ENCODE measurements around the gene RPL7A. TPM values are rescaled to one million over a fixed set of nuclear protein-coding genes. Genes with fewer than 3 reads are reported as not detected.

RPL7A gene
- total RNA-seq, 1 donor from 2014 or later: 2,339 TPM

DNA sequence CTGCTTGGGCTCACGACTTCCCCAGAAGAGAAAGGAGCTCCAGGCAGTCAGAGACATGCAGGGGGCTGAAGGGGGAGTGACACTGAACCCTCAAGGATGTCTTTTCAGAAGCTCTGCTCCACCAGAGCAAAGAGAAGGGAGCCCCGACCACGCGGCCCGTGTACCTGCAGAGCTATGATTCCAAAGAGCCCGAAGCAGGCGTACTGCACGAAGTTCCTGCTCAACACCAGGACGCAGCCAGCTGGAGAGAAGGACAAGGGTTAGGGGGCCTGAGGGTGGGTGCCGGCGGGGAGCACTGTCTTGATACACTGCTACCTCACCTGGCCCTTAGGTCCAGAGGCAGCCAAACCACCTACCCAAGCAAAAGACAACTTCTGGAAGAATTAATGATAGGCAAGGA lies 18.4 kb downstream of the RPL7A start:
- no peak for DNase-seq (ENCODE audit: low read depth)
- Histone ChIP-seq H3K27me3 (ENCODE audit: control insufficient read depth, insufficient read depth, low read length) (no peaks in the 10 kb centered on the region), H3K4me3 (ENCODE audit: low read depth, low read length) (no peak overlapping the region), H3K36me3 (ENCODE audit: control insufficient read depth, insufficient read depth, low read length) (peaks cover 2% of the 10 kb centered on the region)
- TF ChIP-seq, protein P1, sequence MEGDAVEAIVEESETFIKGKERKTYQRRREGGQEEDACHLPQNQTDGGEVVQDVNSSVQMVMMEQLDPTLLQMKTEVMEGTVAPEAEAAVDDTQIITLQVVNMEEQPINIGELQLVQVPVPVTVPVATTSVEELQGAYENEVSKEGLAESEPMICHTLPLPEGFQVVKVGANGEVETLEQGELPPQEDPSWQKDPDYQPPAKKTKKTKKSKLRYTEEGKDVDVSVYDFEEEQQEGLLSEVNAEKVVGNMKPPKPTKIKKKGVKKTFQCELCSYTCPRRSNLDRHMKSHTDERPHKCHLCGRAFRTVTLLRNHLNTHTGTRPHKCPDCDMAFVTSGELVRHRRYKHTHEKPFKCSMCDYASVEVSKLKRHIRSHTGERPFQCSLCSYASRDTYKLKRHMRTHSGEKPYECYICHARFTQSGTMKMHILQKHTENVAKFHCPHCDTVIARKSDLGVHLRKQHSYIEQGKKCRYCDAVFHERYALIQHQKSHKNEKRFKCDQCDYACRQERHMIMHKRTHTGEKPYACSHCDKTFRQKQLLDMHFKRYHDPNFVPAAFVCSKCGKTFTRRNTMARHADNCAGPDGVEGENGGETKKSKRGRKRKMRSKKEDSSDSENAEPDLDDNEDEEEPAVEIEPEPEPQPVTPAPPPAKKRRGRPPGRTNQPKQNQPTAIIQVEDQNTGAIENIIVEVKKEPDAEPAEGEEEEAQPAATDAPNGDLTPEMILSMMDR (IDR thresholded peaks at IDR 0.05; ENCODE audit: insufficient read depth, low read length, poor library complexity, severe bottlenecking): no peak

DNA sequence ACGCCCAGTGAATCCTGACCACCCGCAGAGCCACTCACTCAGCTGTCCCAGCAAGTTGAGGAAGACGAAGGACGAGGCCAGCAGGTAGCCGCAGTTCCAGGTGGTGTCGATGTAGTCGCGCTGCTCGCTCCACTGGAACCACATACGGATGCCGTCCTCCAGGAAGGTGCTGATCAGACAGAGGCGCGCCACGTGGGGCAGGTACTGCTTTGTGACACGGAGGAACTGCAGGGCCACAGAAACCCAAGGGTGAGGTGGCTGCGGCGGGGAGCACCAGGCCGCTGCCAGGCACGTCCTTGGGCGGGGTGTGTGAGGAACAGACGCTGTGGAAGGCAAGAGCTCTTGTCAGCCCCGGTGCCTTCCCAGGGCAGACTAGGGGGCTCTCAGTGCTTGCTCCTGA lies 19.2 kb downstream of the RPL7A start:
- Histone ChIP-seq H3K4me3 (ENCODE audit: low read depth, low read length) (no peak overlapping the region), H3K27me3 (ENCODE audit: control insufficient read depth, insufficient read depth, low read length) (no peaks in the 10 kb centered on the region), H3K36me3 (ENCODE audit: control insufficient read depth, insufficient read depth, low read length) (peaks cover 2% of the 10 kb centered on the region)
- DNase-seq (ENCODE audit: low read depth): no peak
- TF ChIP-seq, protein P1 (IDR thresholded peaks at IDR 0.05; ENCODE audit: insufficient read depth, low read length, poor library complexity, severe bottlenecking): no peak

DNA sequence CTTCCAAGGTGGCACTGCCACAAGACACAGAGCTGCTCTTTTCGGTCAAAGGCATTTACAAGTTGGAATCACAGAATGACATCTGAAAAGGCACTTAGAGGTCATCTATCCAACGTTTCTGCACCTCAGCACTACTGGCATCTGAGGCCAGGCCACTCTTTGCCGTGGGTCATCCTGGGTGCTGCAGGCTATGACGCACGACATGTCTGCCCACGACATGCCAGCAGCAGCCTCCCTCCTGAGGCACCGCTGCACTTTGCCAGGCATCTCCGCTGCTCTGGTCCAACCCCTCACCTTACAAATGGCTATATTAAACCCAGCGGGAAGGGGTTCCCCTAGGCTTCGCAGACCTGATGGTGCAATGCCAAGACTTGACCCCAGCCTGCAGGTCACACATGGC lies 19.8 kb downstream of the RPL7A start:
- no peak for DNase-seq (ENCODE audit: low read depth)
- TF ChIP-seq, protein P1 (IDR thresholded peaks at IDR 0.05; ENCODE audit: insufficient read depth, low read length, poor library complexity, severe bottlenecking): no peak
- Histone ChIP-seq H3K36me3 (ENCODE audit: control insufficient read depth, insufficient read depth, low read length) (peaks cover 2% of the 10 kb centered on the region), H3K27me3 (ENCODE audit: control insufficient read depth, insufficient read depth, low read length) (no peaks in the 10 kb centered on the region), H3K4me3 (ENCODE audit: low read depth, low read length) (no peak overlapping the region)

DNA sequence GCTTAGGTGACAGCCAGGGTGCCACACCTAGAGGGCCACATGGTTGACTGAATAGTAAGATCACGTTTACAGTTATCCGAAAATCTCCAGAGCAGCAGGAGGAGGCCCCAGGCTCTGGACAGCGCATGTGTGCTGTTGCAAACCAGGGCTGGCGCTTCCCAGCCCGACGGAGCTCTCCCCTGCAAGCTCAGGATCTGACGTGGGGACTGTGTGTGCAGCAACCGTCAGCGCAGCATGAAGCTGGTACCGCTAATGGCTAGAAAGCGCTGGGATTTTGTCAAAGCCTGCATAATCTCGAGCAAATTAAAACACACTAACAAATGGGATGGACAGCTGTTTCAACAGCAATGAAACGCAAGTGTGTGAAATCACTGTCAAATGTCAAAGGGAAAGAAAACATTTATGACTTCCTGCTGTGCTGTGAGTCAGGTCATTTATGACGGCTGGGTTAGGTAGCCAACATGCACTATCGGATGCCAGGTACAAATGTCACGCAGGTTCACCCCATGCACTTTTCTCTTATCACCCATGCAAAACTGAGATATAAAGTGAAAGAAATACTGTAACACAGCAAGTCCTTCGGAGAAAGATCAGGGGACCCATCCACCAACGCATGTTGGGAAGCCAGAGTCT lies 20.3 kb downstream of the RPL7A start:
- no peaks in the 10 kb centered on the region for H3K27me3 ChIP-seq (ENCODE audit: control insufficient read depth, insufficient read depth, low read length)
- peaks cover 2% of the 10 kb centered on the region for H3K36me3 ChIP-seq (ENCODE audit: control insufficient read depth, insufficient read depth, low read length)
- no peak overlapping the region for H3K4me3 ChIP-seq (ENCODE audit: low read depth, low read length)
- TF ChIP-seq, protein P1 (IDR thresholded peaks at IDR 0.05; ENCODE audit: insufficient read depth, low read length, poor library complexity, severe bottlenecking): no peak
- DNase-seq (ENCODE audit: low read depth): no peak

DNA sequence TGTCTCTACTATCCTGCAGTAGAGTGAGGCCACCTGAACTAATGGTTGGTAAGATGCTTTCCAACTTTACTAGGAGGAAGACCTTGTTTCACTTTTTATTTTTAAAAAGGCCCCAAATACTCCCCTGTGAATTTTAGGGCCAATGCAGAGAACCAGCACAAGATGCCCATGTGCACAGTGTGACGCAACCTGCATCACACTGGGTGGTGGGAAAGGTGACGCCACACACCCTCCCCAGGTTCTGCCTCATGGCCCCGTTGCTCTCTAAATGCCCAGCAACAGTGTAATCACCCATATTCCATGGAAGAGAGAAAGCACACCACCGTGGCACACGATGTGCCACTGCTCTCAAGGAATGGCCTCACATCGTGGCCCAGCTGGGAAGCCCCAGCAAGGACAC lies 21.4 kb downstream of the RPL7A start:
- peaks cover 2% of the 10 kb centered on the region for H3K36me3 ChIP-seq (ENCODE audit: control insufficient read depth, insufficient read depth, low read length)
- no peak overlapping the region for H3K4me3 ChIP-seq (ENCODE audit: low read depth, low read length)
- DNase-seq (ENCODE audit: low read depth): no peak
- TF ChIP-seq, protein P1 (IDR thresholded peaks at IDR 0.05; ENCODE audit: insufficient read depth, low read length, poor library complexity, severe bottlenecking): no peak
- H3K27me3 ChIP-seq (ENCODE audit: control insufficient read depth, insufficient read depth, low read length): no peaks in the 10 kb centered on the region

DNA sequence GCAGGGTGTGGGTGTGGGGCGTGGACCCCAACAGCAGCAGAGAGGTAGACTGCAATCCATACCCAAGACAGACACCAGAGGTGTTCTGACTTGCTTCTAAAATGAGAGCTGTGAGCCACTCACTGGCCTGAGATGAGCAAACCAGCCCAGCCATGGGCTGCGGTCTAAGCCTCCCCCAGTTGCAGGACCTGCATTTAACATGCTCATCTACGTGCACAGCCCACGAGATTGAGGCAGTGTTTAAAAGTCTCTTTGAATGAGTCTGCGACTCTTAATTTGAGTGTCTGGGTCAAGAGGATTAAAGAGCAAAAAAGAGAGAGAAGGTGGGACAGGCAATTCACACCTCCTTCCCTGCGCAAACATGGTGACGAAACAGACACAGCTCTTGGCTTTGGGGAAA lies 21.9 kb downstream of the RPL7A start:
- peaks cover 2% of the 10 kb centered on the region for H3K36me3 ChIP-seq (ENCODE audit: control insufficient read depth, insufficient read depth, low read length)
- no peak for DNase-seq (ENCODE audit: low read depth)
- H3K4me3 ChIP-seq (ENCODE audit: low read depth, low read length): no peak overlapping the region
- TF ChIP-seq, protein P1 (IDR thresholded peaks at IDR 0.05; ENCODE audit: insufficient read depth, low read length, poor library complexity, severe bottlenecking): no peak
- no peaks in the 10 kb centered on the region for H3K27me3 ChIP-seq (ENCODE audit: control insufficient read depth, insufficient read depth, low read length)
